Colonic mucosa (tissue), 4 donors: ENCODE measurements around the gene COL23A1. TPM values are rescaled to one million over a fixed set of nuclear protein-coding genes. Genes with fewer than 3 reads are reported as not detected.

Experiments
- DNase-seq: peaks from one replicate; pipeline ENCODE4 v3.0.0-alpha.2; 2020
- H3K27ac ChIP-seq: fragments of 200-600 bp; one replicate; pipeline ENCODE4 v1.8.0; 2021
- H3K27me3 ChIP-seq: fragments of 200-600 bp; one replicate; pipeline ENCODE4 v1.8.0; 2021
- H3K36me3 ChIP-seq: fragments of 200-600 bp; one replicate; pipeline ENCODE4 v1.8.0; 2021
- H3K4me1 ChIP-seq: fragments of 200-600 bp; one replicate; pipeline ENCODE4 v1.8.0; 2021; ENCODE audit warnings: mild to moderate bottlenecking
- H3K4me3 ChIP-seq: fragments of 200-600 bp; one replicate; pipeline ENCODE4 v1.8.0; 2021
- H3K9ac ChIP-seq, 2 donors: one replicate each; pipeline ENCODE4 v1.7.0; 2013; ENCODE audit warnings: control low read depth in 2 of 2, low read depth in 2 of 2, low read length in 2 of 2
- H3K9me3 ChIP-seq: fragments of 200-600 bp; one replicate; pipeline ENCODE4 v1.8.0; 2021
- CTCF ChIP-seq: fragments of 200-600 bp; IDR thresholded peaks from one replicate; pipeline ENCODE4 v1.8.0; 2022; ENCODE audit warnings: antibody characterized with exemption, mild to moderate bottlenecking
- intact Hi-C: fragments of 100-400 bp; cut with DNase I; formaldehyde crosslinking; loops from one replicate; pipeline ENCODE4 v1.14.1; 2022
- total RNA-seq, 2 donors: library from RNA; stranded (reverse); fragmentation: NEBNext Ultra II Directional in 1 of 2; extraction: Animal tissue kit (Norgen Biotek cat#: 25700) in 1 of 2; gene quantifications; one replicate each; pipeline ENCODE4 v1.2.1, GENCODE V29; 2021
- donor health status: healthy.
- donor health status: DM: no; HTN: no; CAD: no.
- donor health status: DM: no; HTN: no; CAD: no.

COL23A1 gene
- total RNA-seq, 2 donors from 2014 or later, result 0.37 to 0.49 TPM

DNA sequence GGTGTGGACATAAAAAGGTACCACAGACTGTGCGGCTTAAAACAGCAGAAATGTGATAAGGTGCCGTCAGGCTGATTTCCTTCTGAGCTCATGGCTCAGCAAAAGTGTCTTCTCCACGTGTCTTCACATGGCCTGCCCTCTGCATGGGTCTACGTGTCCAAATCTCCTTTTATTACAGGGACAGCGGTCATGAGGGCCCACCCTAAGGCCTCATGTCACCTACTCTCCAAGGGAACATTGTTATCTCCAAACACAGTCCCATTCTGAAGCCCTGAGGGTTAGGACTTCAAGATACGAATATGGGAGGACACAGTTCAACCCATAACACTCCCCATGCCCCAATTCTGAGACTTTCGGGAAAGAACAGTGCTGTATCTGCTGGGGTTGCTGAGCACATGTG is 35.2 kb downstream of the COL23A1 start:
- H3K27me3 ChIP-seq, result no peaks in the 10 kb centered on the region
- H3K36me3 ChIP-seq, result no peaks in the 10 kb centered on the region
- no peak overlapping the region for H3K9ac ChIP-seq
- intact Hi-C loops, result no loop called here
- H3K4me3 ChIP-seq, result no peak overlapping the region
- H3K9me3 ChIP-seq, result no peaks in the 10 kb centered on the region
- H3K27ac ChIP-seq, result no peak overlapping the region
- TF ChIP-seq CTCF, result no peak
- DNase-seq, result no peak
- no peaks in the 10 kb centered on the region for H3K4me1 ChIP-seq

DNA sequence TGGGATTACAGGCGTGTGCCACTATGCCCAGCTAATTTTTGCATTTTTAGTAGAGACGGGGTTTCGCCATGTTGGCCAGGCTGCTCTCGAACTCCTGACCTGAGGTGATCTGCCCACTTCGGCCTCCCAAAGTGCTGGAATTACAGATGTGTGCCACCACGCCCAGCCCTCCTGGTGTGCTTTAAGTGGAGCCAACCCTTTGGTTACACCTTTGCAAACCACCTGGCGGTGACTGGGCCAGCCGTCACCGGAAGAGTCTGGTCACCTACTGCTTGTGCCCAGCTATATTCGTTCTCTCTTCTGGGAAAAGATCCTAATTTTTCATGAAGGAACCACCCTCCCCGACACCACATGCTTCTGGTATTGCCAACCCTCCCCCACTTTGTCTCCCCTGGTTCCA is 35.9 kb downstream of the COL23A1 start:
- Histone ChIP-seq H3K9me3 (no peaks in the 10 kb centered on the region), H3K36me3 (no peaks in the 10 kb centered on the region), H3K4me1 (no peaks in the 10 kb centered on the region), H3K27ac (no peak overlapping the region), H3K4me3 (no peak overlapping the region), H3K27me3 (no peaks in the 10 kb centered on the region), H3K9ac (no peak overlapping the region)
- TF ChIP-seq CTCF, result no peak
- intact Hi-C loops, result no loop called here
- no peak for DNase-seq

DNA sequence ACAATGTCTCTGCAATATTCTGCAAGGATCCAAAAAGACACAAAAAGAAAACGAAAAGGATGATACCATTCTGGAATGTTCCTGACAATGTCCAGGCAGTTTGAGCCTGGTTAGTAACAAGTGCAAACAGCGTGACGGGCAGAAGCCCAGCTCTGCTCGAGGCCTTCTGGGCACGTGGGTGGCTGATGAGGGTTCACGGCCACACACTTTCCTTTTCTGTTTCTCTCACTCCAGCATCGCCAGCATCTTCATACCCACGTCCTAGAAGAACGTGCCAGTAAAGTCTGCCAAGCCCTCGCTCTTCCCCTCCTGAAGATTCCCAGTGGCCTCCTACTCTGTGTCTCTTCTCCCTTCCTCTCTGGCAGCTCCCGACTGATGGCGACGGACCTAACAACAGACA is 36.7 kb downstream of the COL23A1 start:
- no peak for DNase-seq
- H3K4me3 ChIP-seq, result no peak overlapping the region
- no peak overlapping the region for H3K27ac ChIP-seq
- H3K9ac ChIP-seq, result no peak overlapping the region
- no peaks in the 10 kb centered on the region for H3K36me3 ChIP-seq
- no peak for TF ChIP-seq CTCF
- no peaks in the 10 kb centered on the region for H3K9me3 ChIP-seq
- no peaks in the 10 kb centered on the region for H3K4me1 ChIP-seq
- H3K27me3 ChIP-seq, result no peaks in the 10 kb centered on the region
- intact Hi-C loops, result no loop called here

- H3K9me3 ChIP-seq, result no peaks in the 10 kb centered on the region
- intact Hi-C loops, result loop anchor here (2.0 kb wide), 1 partner anchor 271 kb away; no protein-coding TSS in a partner anchor
- TF ChIP-seq CTCF, result no peak
- no peaks in the 10 kb centered on the region for H3K4me1 ChIP-seq
- no peak for DNase-seq
- H3K36me3 ChIP-seq, result no peaks in the 10 kb centered on the region
- H3K9ac ChIP-seq, result no peak overlapping the region
- H3K27ac ChIP-seq, result no peak overlapping the region
- no peaks in the 10 kb centered on the region for H3K27me3 ChIP-seq
- H3K4me3 ChIP-seq, result no peak overlapping the region
Measured at GRCh38 chr5:178551468-178551867, 38.7 kb downstream of the COL23A1 start.

GRCh38 chr5:178551059-178551458 is 39.1 kb downstream of the COL23A1 start:
- intact Hi-C loops, result loop anchor here (2.0 kb wide), 1 partner anchor 270 kb away; no protein-coding TSS in a partner anchor

More at GRCh38 chr5:178551059-178551458, 39.1 kb downstream of the COL23A1 start:
- H3K4me1 ChIP-seq, result no peaks in the 10 kb centered on the region
- peak; percentile 25 for TF ChIP-seq CTCF
- no peaks in the 10 kb centered on the region for H3K36me3 ChIP-seq
- H3K27ac ChIP-seq, result no peak overlapping the region
- H3K9ac ChIP-seq, result no peak overlapping the region
- H3K27me3 ChIP-seq, result no peaks in the 10 kb centered on the region
- no peaks in the 10 kb centered on the region for H3K9me3 ChIP-seq
- no peak for DNase-seq
- no peak overlapping the region for H3K4me3 ChIP-seq
